Nucleus accumbens (tissue), 56 donors: ENCODE measurements around the gene PSMB2.
"Not testable (repeated sequence)": the region's sequence is repeated elsewhere in the genome, so short reads cannot be mapped to it uniquely, and the experiment has no call there.

ENCODE experiments used
- DNase-seq, 56 donors: peaks; one replicate each; lab custom pipeline; 2025; lab: John Stamatoyannopoulos, UW

The PSMB2 gene

GRCh38 chr1:35595684-35596083, 45.6 kb downstream of the PSMB2 start:
- no peak for DNase-seq

- DNase-seq: no peak
These were observed 47.1 kb downstream of the PSMB2 start for GRCh38 chr1:35594005-35594760.

GRCh38 chr1:35592991-35593769, 48.1 kb downstream of the PSMB2 start:
- no peak for DNase-seq

- no peak for DNase-seq
These were observed 50.1 kb downstream of the PSMB2 start for GRCh38 chr1:35591211-35591610.

GRCh38 chr1:35590476-35591040, 50.8 kb downstream of the PSMB2 start:
- DNase-seq: no peak

GRCh38 chr1:35589516-35590427, 51.6 kb downstream of the PSMB2 start:
- no peak for DNase-seq

- no peak for DNase-seq
These were observed 53.0 kb downstream of the PSMB2 start for GRCh38 chr1:35588197-35588910.

DNA sequence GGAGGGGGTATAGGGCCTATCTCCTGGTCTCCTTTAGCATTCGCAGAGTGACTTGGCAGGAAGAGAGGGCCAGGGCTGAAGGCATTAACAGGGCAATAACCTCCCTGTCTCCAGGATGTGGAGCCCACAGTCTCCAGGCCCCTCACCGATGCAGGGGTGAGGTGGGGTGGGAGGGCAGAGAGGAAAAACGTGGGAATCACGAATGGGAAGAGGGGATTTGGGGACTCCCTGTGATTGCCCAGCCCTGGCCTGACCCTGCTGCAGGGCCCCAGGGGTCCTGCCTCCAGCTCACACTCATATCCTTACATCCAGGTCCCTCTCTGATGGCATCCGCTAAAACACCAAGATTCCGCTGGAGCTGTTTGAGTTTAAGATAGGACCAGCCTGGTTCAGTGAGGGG, 53.6 kb downstream of the PSMB2 start:
- no peak for DNase-seq

DNA sequence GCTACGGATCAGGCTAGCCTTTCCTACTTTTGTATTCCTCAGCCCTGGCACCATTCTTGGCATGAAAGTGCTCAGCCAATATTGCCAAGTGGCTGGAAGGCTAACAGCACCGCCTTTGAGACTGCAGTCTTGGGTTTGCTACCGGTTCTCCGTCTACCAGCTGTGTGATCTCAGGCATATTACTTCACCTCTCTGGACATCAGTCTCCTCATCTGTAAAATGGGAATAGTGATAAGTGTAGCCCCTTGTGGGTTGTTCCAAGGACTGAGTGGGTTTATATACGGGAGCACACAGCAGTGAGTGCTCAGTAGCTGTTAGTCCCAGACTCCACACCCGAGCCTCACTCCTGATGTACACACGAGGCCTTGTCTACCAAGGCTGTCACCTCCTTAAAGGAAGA, 54.5 kb downstream of the PSMB2 start:
- no peak for DNase-seq

DNA sequence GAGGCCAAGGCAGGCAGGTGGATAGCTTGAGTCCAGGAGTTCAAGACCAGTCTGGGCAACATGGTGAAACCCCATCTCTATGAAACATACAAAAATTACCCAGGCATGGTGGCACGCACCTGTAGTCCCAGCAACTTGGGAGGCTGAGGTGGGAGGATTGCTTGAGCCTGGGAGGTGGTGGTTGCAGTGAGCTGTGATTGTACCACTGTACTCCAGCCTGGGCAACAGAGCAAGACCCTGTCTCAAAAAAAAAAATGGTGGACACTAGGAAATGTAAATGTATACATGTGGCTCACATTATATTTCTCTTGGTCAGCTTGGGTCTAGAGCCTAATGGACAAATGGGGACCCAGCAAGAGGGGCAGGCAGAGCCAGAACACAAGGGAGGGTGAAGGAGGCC, 55.5 kb downstream of the PSMB2 start:
- not testable (repeated sequence) for DNase-seq

GRCh38 chr1:35585281-35585680, 56.0 kb downstream of the PSMB2 start:
- DNase-seq: no peak

DNA sequence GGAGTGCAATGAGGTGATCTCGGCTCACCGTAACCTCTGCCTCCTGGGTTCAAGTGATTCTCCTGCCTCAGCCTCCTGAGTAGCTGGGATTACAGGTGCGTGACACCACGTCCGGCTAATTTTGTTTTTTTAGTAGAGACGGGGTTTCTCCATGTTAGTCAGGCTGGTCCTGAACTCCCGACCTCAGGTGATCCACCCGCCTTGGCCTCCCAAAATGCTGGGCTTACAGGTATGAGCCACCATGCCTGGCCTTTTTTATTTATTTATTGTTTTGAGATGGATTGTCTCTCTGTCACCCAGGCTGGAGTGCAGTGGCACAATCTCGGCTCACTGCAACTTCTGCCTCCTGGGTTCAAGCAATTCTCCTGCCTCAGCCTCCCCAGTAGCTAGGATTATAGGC, 59.7 kb downstream of the PSMB2 start:
- not testable (repeated sequence) for DNase-seq

DNA sequence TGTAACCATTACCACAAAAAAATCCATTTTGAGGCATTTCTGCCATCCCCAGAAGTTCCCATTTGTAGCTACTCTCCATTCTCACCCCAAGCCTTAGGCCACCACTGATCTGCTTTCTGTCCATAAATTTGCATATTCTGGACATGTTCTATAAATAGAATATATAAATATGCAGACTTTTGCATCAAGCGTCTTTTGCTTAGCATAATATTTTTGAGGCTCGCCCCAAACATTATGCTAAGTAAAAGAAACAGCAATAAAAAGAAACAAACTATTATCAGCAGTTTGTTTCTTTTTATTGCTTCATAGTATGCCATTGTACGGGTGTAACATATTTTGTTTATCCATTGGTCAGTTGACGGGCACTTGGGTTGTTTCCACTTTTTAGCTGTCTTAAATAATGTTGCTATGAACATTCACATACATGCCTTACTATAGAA, 60.4 kb downstream of the PSMB2 start:
- no peak for DNase-seq

DNA sequence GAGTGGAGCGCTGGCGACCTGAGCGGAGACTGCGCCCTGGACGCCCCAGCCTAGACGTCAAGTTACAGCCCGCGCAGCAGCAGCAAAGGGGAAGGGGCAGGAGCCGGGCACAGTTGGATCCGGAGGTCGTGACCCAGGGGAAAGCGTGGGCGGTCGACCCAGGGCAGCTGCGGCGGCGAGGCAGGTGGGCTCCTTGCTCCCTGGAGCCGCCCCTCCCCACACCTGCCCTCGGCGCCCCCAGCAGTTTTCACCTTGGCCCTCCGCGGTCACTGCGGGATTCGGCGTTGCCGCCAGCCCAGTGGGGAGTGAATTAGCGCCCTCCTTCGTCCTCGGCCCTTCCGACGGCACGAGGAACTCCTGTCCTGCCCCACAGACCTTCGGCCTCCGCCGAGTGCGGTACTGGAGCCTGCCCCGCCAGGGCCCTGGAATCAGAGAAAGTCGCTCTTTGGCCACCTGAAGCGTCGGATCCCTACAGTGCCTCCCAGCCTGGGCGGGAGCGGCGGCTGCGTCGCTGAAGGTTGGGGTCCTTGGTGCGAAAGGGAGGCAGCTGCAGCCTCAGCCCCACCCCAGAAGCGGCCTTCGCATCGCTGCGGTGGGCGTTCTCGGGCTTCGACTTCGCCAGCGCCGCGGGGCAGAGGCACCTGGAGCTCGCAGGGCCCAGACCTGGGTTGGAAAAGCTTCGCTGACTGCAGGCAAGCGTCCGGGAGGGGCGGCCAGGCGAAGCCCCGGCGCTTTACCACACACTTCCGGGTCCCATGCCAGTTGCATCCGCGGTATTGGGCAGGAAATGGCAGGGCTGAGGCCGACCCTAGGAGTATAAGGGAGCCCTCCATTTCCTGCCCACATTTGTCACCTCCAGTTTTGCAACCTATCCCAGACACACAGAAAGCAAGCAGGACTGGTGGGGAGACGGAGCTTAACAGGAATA, 64.0 kb downstream of the PSMB2 start:
- DNase-seq: peak in 1 of 56 donors; percentile 12

- not testable (repeated sequence) for DNase-seq
These were observed 64.6 kb downstream of the PSMB2 start for GRCh38 chr1:35576766-35577070.

- no peak for DNase-seq
These were observed 65.1 kb downstream of the PSMB2 start for GRCh38 chr1:35576061-35576765.

DNA sequence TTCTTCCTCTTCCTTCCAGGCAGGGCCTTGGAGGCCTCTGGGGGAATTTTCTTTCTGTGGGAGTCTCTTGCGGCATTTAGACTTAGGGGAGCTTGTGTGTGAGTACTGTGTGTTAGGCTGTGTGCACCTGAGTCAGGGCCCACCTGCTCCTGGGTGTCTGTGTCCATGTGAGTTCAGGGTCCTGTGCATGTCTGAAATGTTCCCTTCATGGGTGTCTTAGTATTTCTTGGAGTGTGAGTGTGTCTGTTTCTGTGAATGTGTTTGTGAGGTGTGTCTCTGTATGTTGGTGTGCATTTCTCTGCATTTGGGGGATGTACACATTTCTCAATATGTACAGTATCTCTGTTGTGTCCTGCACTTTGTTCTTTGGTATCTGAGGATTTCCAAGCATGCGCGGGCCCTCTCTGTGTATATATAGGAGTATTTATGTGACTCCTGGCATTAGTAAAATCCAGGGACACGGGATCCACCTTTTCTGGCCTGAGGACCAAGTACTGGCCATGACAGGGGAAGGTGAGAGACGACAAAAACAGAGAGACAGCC, 65.8 kb downstream of the PSMB2 start:
- DNase-seq: no peak
